Hematopoietic multipotent progenitor cell (in vitro differentiated cells): ENCODE measurements around the gene PARD3B. TPM values are rescaled to one million over a fixed set of nuclear protein-coding genes. Genes with fewer than 3 reads are reported as not detected.

Experiments
- DNase-seq, 3 donors: peaks; one replicate each; pipeline ENCODE4 v3.0.0-alpha.2; 2011 to 2015; ENCODE audit warnings: low read depth in 2 of 3, low spot score in 2 of 3
- total RNA-seq: library from RNA; depleted of rRNA; stranded (reverse); fragments of >200 nt; gene quantifications from one replicate; pipeline ENCODE4 v1.2.3, GENCODE V29; 2012

Gene PARD3B
- total RNA-seq, 1 donor: 2.7 TPM

GRCh38 chr2:205612636-205613035 lies 1067.4 kb downstream of the PARD3B start:
- peak in 2 of 3 donors; percentile 28 to 56 for DNase-seq

GRCh38 chr2:205613970-205614559 lies 1068.8 kb downstream of the PARD3B start:
- DNase-seq: no peak

- DNase-seq: no peak
Measured at GRCh38 chr2:205614965-205615364, 1069.7 kb downstream of the PARD3B start.

- no peak for DNase-seq
Measured at GRCh38 chr2:205617905-205618304, 1072.6 kb downstream of the PARD3B start.

- no peak for DNase-seq
Measured at GRCh38 chr2:205619600-205619999, 1074.3 kb downstream of the PARD3B start.

- DNase-seq: no peak
Measured at GRCh38 chr2:205627085-205627484, 1081.8 kb downstream of the PARD3B start.

- DNase-seq: no peak
Measured at GRCh38 chr2:205628422-205628821, 1083.1 kb downstream of the PARD3B start.

- DNase-seq: no peak
Measured at GRCh38 chr2:205629091-205629776, 1084.0 kb downstream of the PARD3B start.

GRCh38 chr2:205633994-205634393 lies 1088.7 kb downstream of the PARD3B start:
- DNase-seq: no peak

GRCh38 chr2:205636549-205637319 lies 1091.5 kb downstream of the PARD3B start:
- DNase-seq: no peak

- no peak for DNase-seq
Measured at GRCh38 chr2:205637320-205637602, 1092.0 kb downstream of the PARD3B start.

- no peak for DNase-seq
Measured at GRCh38 chr2:205637779-205638503, 1092.7 kb downstream of the PARD3B start.

GRCh38 chr2:205640716-205641115 lies 1095.4 kb downstream of the PARD3B start:
- no peak for DNase-seq

GRCh38 chr2:205642599-205643356 lies 1097.5 kb downstream of the PARD3B start:
- DNase-seq: no peak

GRCh38 chr2:205643391-205643885 lies 1098.2 kb downstream of the PARD3B start:
- no peak for DNase-seq

GRCh38 chr2:205644018-205644417 lies 1098.7 kb downstream of the PARD3B start:
- DNase-seq: no peak

GRCh38 chr2:205646680-205647079 lies 1101.4 kb downstream of the PARD3B start:
- DNase-seq: no peak

- no peak for DNase-seq
Measured at GRCh38 chr2:205650450-205650849, 1105.2 kb downstream of the PARD3B start.

- DNase-seq: no peak
Measured at GRCh38 chr2:205650931-205651330, 1105.7 kb downstream of the PARD3B start.

- DNase-seq: no peak
Measured at GRCh38 chr2:205651719-205652118, 1106.4 kb downstream of the PARD3B start.
